ENCODE results near the gene RFK.

GRCh38 chr9:76401176-76401575, 7.0 kb upstream of the RFK start:
- TF ChIP-seq CTCF (IDR thresholded peaks at IDR 0.05): no peak
- TF ChIP-seq POLR2A (IDR thresholded peaks at IDR 0.05): no peak

Data from adrenal gland (tissue), 5 donors.